Endodermal cell (in vitro differentiated cells): ENCODE measurements around the gene IL10RA. TPM values are rescaled to one million over a fixed set of nuclear protein-coding genes. Genes with fewer than 3 reads are reported as not detected.
A peak's percentile ranks its signal among the peaks of the same experiment; 100 is the strongest.
"Not testable (repeated sequence)": the region's sequence is repeated elsewhere in the genome, so short reads cannot be mapped to it uniquely, and the experiment has no call there.

Experiments used
- DNase-seq: peaks from one replicate; pipeline ENCODE4 v3.0.0-alpha.2; 2017
- H3K27ac ChIP-seq: 2 replicates; pipeline ENCODE4 v1.5.1; 2013; ENCODE audit warnings: mild to moderate bottlenecking, low read depth, low read length, moderate library complexity
- H3K27me3 ChIP-seq: 2 replicates; pipeline ENCODE4 v1.6.1; 2013; ENCODE audit warnings: mild to moderate bottlenecking, low read length, moderate library complexity; ENCODE audit not compliant: insufficient read depth, control insufficient read depth, poor library complexity, severe bottlenecking
- H3K36me3 ChIP-seq: 2 replicates; pipeline ENCODE4 v1.7.0; 2013; ENCODE audit warnings: mild to moderate bottlenecking, low read length, moderate library complexity; ENCODE audit not compliant: control insufficient read depth, insufficient read depth
- H3K4me1 ChIP-seq: one replicate; pipeline ENCODE4 v1.7.0; 2013; ENCODE audit warnings: low read length; ENCODE audit not compliant: control insufficient read depth, insufficient read depth
- H3K4me3 ChIP-seq: 2 replicates; pipeline ENCODE4 v1.5.1; 2013; ENCODE audit warnings: mild to moderate bottlenecking, low read length, moderate library complexity
- H3K9ac ChIP-seq: 2 replicates; pipeline ENCODE4 v1.6.1; 2013; ENCODE audit warnings: mild to moderate bottlenecking, low read length, moderate library complexity; ENCODE audit not compliant: poor library complexity, severe bottlenecking; ENCODE audit errors: extremely low read depth
- H3K9me3 ChIP-seq: 2 replicates; pipeline ENCODE4 v1.6.1; 2013; ENCODE audit warnings: mild to moderate bottlenecking, low read length, moderate library complexity; ENCODE audit not compliant: control insufficient read depth
- H3K27ac Mint-ChIP-seq: 2 replicates; pipeline ENCODE4 v1.8.0; 2020; ENCODE audit warnings: mixed read lengths
- H3K27me3 Mint-ChIP-seq: 2 replicates; pipeline ENCODE4 v1.8.0; 2021; ENCODE audit warnings: mild to moderate bottlenecking, mixed read lengths; ENCODE audit not compliant: insufficient read depth
- H3K36me3 Mint-ChIP-seq: 2 replicates; pipeline ENCODE4 v1.8.0; 2020; ENCODE audit warnings: low read depth, mixed read lengths
- H3K4me1 Mint-ChIP-seq: 2 replicates; pipeline ENCODE4 v1.8.0; 2020; ENCODE audit warnings: mixed read lengths
- H3K4me3 Mint-ChIP-seq: 2 replicates; pipeline ENCODE4 v1.8.0; 2020; ENCODE audit warnings: mild to moderate bottlenecking, moderate library complexity, mixed read lengths
- H3K9me3 Mint-ChIP-seq: 2 replicates; pipeline ENCODE4 v1.8.0; 2020; ENCODE audit warnings: mild to moderate bottlenecking, mixed read lengths
- WGBS, 2 experiments: methylation state at CpG; one replicate each; pipeline versions ENCODE4 v1.1.5 to v1.1.7; 2013; ENCODE audit warnings: missing lambda C conversion rate in 2 of 2, mixed read lengths in 1 of 2; ENCODE audit not compliant: insufficient coverage in 1 of 2, insufficient read length in 1 of 2; 5-methylcytosine and 5-hydroxymethylcytosine counted together
- total RNA-seq, 2 donors: library from RNA; stranded (reverse); fragmentation: NEBNext Ultra II Directional in 1 of 2; extraction: Animal tissue kit (Norgen Biotek cat#: 25700) in 1 of 2; gene quantifications; 2 replicates in 1 of 2; 3 replicates in 1 of 2; pipeline ENCODE4 v1.2.1, GENCODE V29; 2021
- TF ChIP-seq, protein P1 (sequence below): fragments of 200-600 bp; sonication (generic); conservative IDR thresholded peaks from 2 replicates; pipeline ENCODE4 v1.5.0; 2021; ENCODE audit warnings: antibody characterized with exemption, mild to moderate bottlenecking

IL10RA gene
- total RNA-seq, 2 donors from 2014 or later, result 0.46 to 0.51 TPM

DNA sequence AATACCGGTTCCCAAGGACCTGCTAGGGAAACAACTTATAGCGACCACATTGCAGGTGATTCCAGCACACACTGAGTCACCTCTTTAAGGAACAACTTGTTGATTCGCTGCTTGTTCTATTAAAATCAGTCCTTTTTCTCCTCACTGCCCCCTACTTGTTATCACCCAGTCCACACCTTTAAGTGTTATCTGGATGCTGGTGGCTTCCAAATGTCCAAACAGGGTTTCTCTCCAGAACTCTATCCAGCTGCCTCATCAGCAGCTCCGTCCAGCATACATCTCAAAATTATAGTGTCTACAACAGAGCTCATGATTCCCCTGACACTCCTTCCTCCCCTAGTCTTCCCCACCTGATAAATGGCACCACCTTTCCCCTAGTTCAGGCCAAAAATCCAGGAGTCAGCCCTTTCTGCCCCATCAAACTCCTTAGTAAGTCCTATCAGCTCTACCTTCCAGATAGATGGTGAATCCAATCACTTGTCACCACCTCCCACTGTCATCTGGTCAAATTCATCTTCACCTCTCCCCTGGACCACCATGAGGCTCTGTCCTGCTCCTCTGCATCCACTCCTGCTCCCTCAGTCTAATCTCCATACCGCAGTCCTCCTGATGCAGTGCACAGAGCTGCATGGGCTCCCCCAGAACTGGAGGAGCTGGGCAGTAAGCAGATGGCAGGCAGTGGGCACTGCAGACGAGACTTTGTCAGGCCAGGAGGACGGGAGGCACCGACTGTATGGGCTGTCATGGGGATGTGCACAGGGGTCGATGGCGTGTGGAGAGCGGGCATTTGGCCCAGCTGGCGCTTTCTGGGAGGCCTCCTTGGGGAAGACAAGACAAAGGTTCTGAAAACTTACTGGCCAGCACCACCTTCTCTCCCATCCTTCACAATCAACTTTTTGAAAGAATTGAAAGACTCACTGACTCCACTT, 19.3 kb downstream of the IL10RA start:
- H3K27me3 Mint-ChIP-seq, result peaks cover 13% of the 10 kb centered on the region
- H3K36me3 Mint-ChIP-seq, result no peaks in the 10 kb centered on the region

DNA sequence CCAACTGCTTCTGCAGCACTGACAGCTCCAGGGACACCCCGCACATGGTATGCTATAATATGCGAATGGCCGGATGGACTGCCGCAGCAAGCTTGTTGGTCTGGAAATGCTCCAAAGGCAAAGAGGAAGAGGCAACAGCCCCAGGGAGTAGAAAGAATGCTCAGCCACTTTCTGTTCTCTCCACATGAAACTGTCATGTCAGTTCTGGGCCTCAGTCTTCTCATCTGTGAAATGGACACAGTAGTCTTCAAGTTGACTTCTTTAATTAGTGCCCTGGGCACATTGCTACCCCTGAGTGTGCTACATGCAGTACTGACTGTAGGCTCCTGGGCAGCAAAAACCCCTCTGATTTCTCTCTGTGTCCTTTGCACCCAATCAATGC, 19.9 kb downstream of the IL10RA start:
- H3K36me3 Mint-ChIP-seq, result no peaks in the 10 kb centered on the region
- DNase-seq, result no peak
- 96% methylated on average over 4 of the region's 4 CpGs for WGBS, 2 experiments
- TF ChIP-seq, protein P1, sequence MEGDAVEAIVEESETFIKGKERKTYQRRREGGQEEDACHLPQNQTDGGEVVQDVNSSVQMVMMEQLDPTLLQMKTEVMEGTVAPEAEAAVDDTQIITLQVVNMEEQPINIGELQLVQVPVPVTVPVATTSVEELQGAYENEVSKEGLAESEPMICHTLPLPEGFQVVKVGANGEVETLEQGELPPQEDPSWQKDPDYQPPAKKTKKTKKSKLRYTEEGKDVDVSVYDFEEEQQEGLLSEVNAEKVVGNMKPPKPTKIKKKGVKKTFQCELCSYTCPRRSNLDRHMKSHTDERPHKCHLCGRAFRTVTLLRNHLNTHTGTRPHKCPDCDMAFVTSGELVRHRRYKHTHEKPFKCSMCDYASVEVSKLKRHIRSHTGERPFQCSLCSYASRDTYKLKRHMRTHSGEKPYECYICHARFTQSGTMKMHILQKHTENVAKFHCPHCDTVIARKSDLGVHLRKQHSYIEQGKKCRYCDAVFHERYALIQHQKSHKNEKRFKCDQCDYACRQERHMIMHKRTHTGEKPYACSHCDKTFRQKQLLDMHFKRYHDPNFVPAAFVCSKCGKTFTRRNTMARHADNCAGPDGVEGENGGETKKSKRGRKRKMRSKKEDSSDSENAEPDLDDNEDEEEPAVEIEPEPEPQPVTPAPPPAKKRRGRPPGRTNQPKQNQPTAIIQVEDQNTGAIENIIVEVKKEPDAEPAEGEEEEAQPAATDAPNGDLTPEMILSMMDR, result no peak
- Histone ChIP-seq H3K27me3 (no peaks in the 10 kb centered on the region), H3K36me3 (no peaks in the 10 kb centered on the region), H3K4me3 (no peak overlapping the region), H3K4me1 (no peaks in the 10 kb centered on the region), H3K9me3 (no peaks in the 10 kb centered on the region), H3K9ac (no peak overlapping the region), H3K27ac (no peak overlapping the region)
- no peak overlapping the region for H3K4me3 Mint-ChIP-seq
- H3K9me3 Mint-ChIP-seq, result peaks cover 9% of the 10 kb centered on the region
- H3K4me1 Mint-ChIP-seq, result peaks cover 6% of the 10 kb centered on the region
- H3K27ac Mint-ChIP-seq, result no peak overlapping the region
- H3K27me3 Mint-ChIP-seq, result peaks cover 13% of the 10 kb centered on the region

More for the DNA sequence above, 19.3 kb downstream of the IL10RA start:
- H3K9ac ChIP-seq, result no peak overlapping the region
- no peaks in the 10 kb centered on the region for H3K9me3 ChIP-seq
- H3K4me1 ChIP-seq, result no peaks in the 10 kb centered on the region
- H3K27me3 ChIP-seq, result no peaks in the 10 kb centered on the region
- H3K4me3 ChIP-seq, result no peak overlapping the region
- Mint-ChIP-seq H3K9me3 (peaks cover 9% of the 10 kb centered on the region), H3K27ac (no peak overlapping the region), H3K4me3 (no peak overlapping the region), H3K4me1 (peaks cover 6% of the 10 kb centered on the region)
- TF ChIP-seq, protein P1, result peak; percentile 39
- 85 to 87% methylated on average over 6 to 12 of the region's 12 CpGs for WGBS, 2 experiments
- no peak for DNase-seq
- H3K36me3 ChIP-seq, result no peaks in the 10 kb centered on the region
- no peak overlapping the region for H3K27ac ChIP-seq

DNA sequence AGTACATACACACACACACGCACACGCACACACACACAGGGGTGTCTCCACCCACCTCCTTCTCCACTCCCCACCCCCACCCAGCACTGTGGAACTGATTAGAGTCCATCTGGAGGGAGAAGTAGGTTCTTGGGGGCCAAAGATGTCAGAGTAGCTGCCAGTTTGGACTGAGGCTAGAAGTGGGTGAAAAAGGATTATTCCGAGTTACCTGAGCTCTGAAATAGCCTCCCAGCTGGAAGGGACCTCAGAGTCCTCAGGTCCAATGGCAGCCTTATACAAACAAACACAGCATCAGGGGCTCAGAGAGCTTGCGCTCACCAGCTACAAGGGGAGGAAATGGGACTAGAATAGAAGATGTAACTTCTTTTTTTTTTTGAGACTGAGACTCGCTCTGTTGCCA, 20.8 kb downstream of the IL10RA start:
- Histone ChIP-seq H3K9ac (no peak overlapping the region), H3K27me3 (no peaks in the 10 kb centered on the region), H3K4me3 (no peak overlapping the region), H3K4me1 (no peaks in the 10 kb centered on the region), H3K36me3 (no peaks in the 10 kb centered on the region), H3K27ac (no peak overlapping the region), H3K9me3 (no peaks in the 10 kb centered on the region)
- TF ChIP-seq, protein P1, result no peak
- WGBS, 2 experiments, result 95 to 100% methylated on average over 1 to 5 of the region's 5 CpGs
- Mint-ChIP-seq H3K4me1 (peaks cover 6% of the 10 kb centered on the region), H3K27ac (no peak overlapping the region), H3K4me3 (no peak overlapping the region), H3K36me3 (no peaks in the 10 kb centered on the region), H3K9me3 (peaks cover 9% of the 10 kb centered on the region), H3K27me3 (peaks cover 13% of the 10 kb centered on the region)
- DNase-seq, result no peak

DNA sequence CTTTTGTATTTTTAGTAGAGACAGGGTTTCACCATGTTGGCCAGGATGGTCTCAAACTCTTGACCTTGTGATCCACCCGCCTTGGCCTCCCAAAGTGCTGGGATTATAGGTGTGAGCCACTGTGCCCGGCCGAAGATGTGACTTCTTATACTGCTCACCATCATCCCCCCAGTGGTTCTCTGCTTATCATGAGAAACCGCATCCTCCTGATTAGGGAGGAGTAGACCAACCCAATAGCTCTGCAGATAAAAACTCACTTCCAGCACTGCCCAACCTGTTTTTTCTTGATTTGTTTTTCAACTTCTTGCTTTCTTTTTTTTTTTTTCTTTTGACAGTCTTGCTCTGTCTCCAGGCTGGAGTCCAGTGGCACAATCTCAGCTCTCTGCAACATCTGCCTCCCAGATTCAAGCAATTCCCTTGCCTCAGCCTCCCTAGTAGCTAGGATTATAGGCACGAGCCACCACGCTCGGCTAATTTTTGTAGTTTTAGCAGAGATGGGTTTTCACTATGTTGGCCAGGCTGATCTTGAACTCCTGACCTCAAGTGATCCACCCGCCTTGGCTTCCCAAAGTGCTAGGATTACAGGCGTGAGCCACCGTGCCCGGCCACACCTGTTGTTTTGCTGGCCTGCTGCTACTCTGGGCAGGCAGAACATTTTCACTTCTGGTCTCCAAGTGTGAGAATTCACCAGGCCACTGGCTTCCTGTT, 21.5 kb downstream of the IL10RA start:
- H3K27ac Mint-ChIP-seq, DNase-seq, H3K4me1 ChIP-seq, H3K27ac ChIP-seq, H3K4me1 Mint-ChIP-seq, H3K36me3 Mint-ChIP-seq, H3K4me3 ChIP-seq, H3K27me3 ChIP-seq, H3K9ac ChIP-seq, H3K9me3 ChIP-seq, H3K9me3 Mint-ChIP-seq, H3K36me3 ChIP-seq, H3K4me3 Mint-ChIP-seq: not testable (repeated sequence)
- WGBS, 2 experiments, result 93 to 95% methylated on average over 8 to 11 of the region's 11 CpGs
- peaks cover 14% of the 10 kb centered on the region for H3K27me3 Mint-ChIP-seq
